Mesendoderm (in vitro differentiated cells): Measurements from ENCODE around the gene ECD.

Experiments
- DNase-seq: peaks from one replicate; pipeline ENCODE4 v3.0.0; 2013
- H2AK5ac ChIP-seq: 2 replicates; pipeline ENCODE4 v1.6.1; 2013; ENCODE audit warnings: low read length, inconsistent platforms
- H2BK120ac ChIP-seq: 2 replicates; pipeline ENCODE4 v1.6.1; 2013; ENCODE audit warnings: low read depth, mild to moderate bottlenecking, low read length, moderate library complexity, mixed read lengths
- H2BK15ac ChIP-seq: replicated peaks from 2 replicates; pipeline ENCODE4 v1.6.1; 2013; ENCODE audit warnings: low read depth, mild to moderate bottlenecking, moderate library complexity
- H2BK5ac ChIP-seq: 2 replicates; pipeline ENCODE4 v1.6.1; 2013; ENCODE audit warnings: low read length, inconsistent platforms
- H3K18ac ChIP-seq: 2 replicates; pipeline ENCODE4 v1.6.1; 2013; ENCODE audit warnings: mild to moderate bottlenecking, low read length, mixed read lengths
- H3K23ac ChIP-seq: one replicate; pipeline ENCODE4 v1.6.1; 2013; ENCODE audit warnings: low read length
- H3K27ac ChIP-seq: 2 replicates; pipeline ENCODE4 v1.5.1; 2013; ENCODE audit warnings: low read depth, mild to moderate bottlenecking, inconsistent platforms, low read length, moderate library complexity
- H3K27me3 ChIP-seq: 2 replicates; pipeline ENCODE4 v1.6.1; 2013; ENCODE audit warnings: low read length, control low read depth, mild to moderate bottlenecking, inconsistent platforms; ENCODE audit not compliant: insufficient read depth, poor library complexity
- H3K36me3 ChIP-seq: 2 replicates; pipeline ENCODE4 v1.6.1; 2013; ENCODE audit warnings: low read length, inconsistent platforms; ENCODE audit not compliant: control insufficient read depth, insufficient read depth
- H3K4ac ChIP-seq: one replicate; pipeline ENCODE4 v1.6.1; 2013; ENCODE audit warnings: low read depth, mild to moderate bottlenecking, low read length, moderate library complexity
- H3K4me1 ChIP-seq: 2 replicates; pipeline ENCODE4 v1.6.1; 2013; ENCODE audit warnings: low read depth, low read length, inconsistent platforms; ENCODE audit not compliant: control insufficient read depth
- H3K4me2 ChIP-seq: 2 replicates; pipeline ENCODE4 v1.6.1; 2013; ENCODE audit warnings: low read length
- H3K4me3 ChIP-seq: 2 replicates; pipeline ENCODE4 v1.5.1; 2013; ENCODE audit warnings: mild to moderate bottlenecking, low read length
- H3K56ac ChIP-seq: one replicate; pipeline ENCODE4 v1.6.1; 2013; ENCODE audit warnings: low read length
- H3K79me1 ChIP-seq: 2 replicates; pipeline ENCODE4 v1.6.1; 2013; ENCODE audit warnings: low read length, inconsistent platforms
- H3K79me2 ChIP-seq: 2 replicates; pipeline ENCODE4 v1.6.1; 2013; ENCODE audit warnings: mild to moderate bottlenecking, low read length; ENCODE audit not compliant: control insufficient read depth, insufficient read depth
- H3K9ac ChIP-seq: 2 replicates; pipeline ENCODE4 v1.6.1; 2013; ENCODE audit warnings: low read length, inconsistent platforms
- H4K5ac ChIP-seq: one replicate; pipeline ENCODE4 v1.6.1; 2013; ENCODE audit warnings: low read length
- H4K8ac ChIP-seq: one replicate; pipeline ENCODE4 v1.6.1; 2013; ENCODE audit warnings: low read depth, mild to moderate bottlenecking, control low read depth, low read length, moderate library complexity
- WGBS: extraction: QIAGEN DNeasy Blood & Tissue Kit; methylation state at CpG from one replicate; pipeline ENCODE4 v1.1.7; 2013; ENCODE audit warnings: low lambda C conversion rate, missing lambda C conversion rate; ENCODE audit not compliant: insufficient coverage; ENCODE audit errors: extremely low coverage; 5-methylcytosine and 5-hydroxymethylcytosine counted together

Gene ECD

DNA sequence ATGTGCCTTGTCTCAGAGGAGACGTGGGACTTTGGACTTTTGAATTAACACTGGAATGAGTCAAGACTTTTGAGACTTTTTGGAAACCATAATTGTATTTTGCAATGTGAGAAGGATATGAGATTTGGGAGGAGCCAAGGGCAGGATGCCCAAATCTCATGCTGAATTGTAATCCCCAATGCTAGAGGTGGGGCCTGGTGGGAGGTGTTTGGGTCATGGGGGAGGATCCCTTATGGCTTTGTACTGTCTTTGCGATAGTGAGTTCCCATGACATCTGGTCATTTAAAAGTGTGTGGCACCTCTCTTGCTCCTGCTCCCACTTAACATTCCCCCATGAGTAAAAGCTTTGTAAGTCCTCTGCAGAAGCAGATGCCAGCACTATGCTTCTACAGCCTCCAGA lies 40.1 kb upstream of the ECD start:
- Histone ChIP-seq H3K56ac (no peak overlapping the region), H3K36me3 (no peaks in the 10 kb centered on the region), H3K79me2 (no peaks in the 10 kb centered on the region), H2BK15ac (no peak overlapping the region), H3K9ac (no peak overlapping the region), H3K27me3 (no peaks in the 10 kb centered on the region), H2BK5ac (no peak overlapping the region), H3K27ac (no peak overlapping the region), H3K79me1 (no peaks in the 10 kb centered on the region), H3K23ac (no peak overlapping the region), H2BK120ac (no peak overlapping the region), H3K4me3 (no peak overlapping the region), H3K4ac (no peak overlapping the region), H3K4me1 (no peaks in the 10 kb centered on the region), H2AK5ac (no peak overlapping the region), H3K4me2 (no peak overlapping the region), H4K8ac (no peak overlapping the region), H3K18ac (no peak overlapping the region), H4K5ac (no peak overlapping the region)
- DNase-seq = no peak
- WGBS = no CpG with 5 or more reads among the region's 2 CpGs

DNA sequence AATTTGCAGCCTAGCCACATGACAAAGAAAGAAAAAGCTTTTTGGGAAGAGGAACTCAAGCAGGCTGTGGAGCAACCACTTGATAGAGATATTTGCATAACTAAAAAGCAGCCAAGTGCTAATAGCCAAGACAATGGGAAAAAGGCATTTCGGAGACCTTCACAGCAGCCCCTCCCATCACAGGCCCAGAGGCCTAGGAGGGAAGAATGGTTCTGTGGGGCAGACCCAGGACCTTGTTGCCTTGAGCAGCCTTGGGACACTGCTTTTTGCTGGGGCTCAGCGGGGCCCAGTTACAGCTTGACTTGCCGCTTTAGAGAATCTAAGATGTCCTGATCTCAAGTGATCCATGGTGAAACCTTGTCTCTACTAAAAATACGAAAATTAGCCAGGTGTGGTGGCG lies 38.6 kb upstream of the ECD start:
- H3K79me1 ChIP-seq = no peaks in the 10 kb centered on the region
- no peak overlapping the region for H2BK15ac ChIP-seq
- no peak overlapping the region for H2BK120ac ChIP-seq
- WGBS = no CpG with 5 or more reads among the region's 5 CpGs
- H4K5ac ChIP-seq = no peak overlapping the region
- no peak overlapping the region for H3K4ac ChIP-seq
- no peak overlapping the region for H3K18ac ChIP-seq
- no peak overlapping the region for H3K27ac ChIP-seq
- no peaks in the 10 kb centered on the region for H3K27me3 ChIP-seq
- no peaks in the 10 kb centered on the region for H3K79me2 ChIP-seq
- H3K4me1 ChIP-seq = no peaks in the 10 kb centered on the region
- no peak overlapping the region for H3K9ac ChIP-seq
- no peak overlapping the region for H3K23ac ChIP-seq
- no peak overlapping the region for H2BK5ac ChIP-seq
- no peak overlapping the region for H3K4me2 ChIP-seq
- no peak overlapping the region for H3K4me3 ChIP-seq
- H3K56ac ChIP-seq = no peak overlapping the region
- DNase-seq = no peak
- H4K8ac ChIP-seq = no peak overlapping the region
- no peak overlapping the region for H2AK5ac ChIP-seq
- no peaks in the 10 kb centered on the region for H3K36me3 ChIP-seq

DNA sequence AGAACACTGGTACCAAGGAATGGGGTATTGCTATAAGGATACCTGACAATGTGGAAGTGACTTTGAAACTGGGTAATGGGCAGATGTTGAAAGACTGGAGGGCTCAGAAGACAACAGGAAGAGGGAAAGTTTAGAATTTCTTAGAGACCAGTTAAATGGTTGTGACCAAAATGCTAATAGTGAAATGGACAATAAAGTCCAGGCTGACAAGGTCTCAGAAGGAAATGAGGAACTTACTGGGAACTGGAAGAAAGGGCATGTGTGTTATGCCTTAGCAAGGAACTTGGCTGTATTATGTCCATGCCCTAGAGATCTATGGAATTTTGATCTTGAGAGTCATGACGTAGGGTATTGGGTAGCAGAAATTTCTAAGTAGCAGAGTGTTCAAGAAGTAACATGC lies 38.1 kb upstream of the ECD start:
- H2BK120ac ChIP-seq = no peak overlapping the region
- H3K4me2 ChIP-seq = no peak overlapping the region
- no peak overlapping the region for H2BK5ac ChIP-seq
- no peaks in the 10 kb centered on the region for H3K79me1 ChIP-seq
- H3K79me2 ChIP-seq = no peaks in the 10 kb centered on the region
- no peak overlapping the region for H3K56ac ChIP-seq
- no peak overlapping the region for H4K8ac ChIP-seq
- no peaks in the 10 kb centered on the region for H3K4me1 ChIP-seq
- H3K27ac ChIP-seq = no peak overlapping the region
- no peak overlapping the region for H3K4ac ChIP-seq
- H3K27me3 ChIP-seq = no peaks in the 10 kb centered on the region
- H3K18ac ChIP-seq = no peak overlapping the region
- no peak overlapping the region for H3K23ac ChIP-seq
- H2AK5ac ChIP-seq = no peak overlapping the region
- WGBS = no CpG with 5 or more reads among the region's 1 CpG
- no peak overlapping the region for H3K4me3 ChIP-seq
- DNase-seq = no peak
- no peak overlapping the region for H4K5ac ChIP-seq
- H3K9ac ChIP-seq = no peak overlapping the region
- H3K36me3 ChIP-seq = no peaks in the 10 kb centered on the region
- H2BK15ac ChIP-seq = no peak overlapping the region

DNA sequence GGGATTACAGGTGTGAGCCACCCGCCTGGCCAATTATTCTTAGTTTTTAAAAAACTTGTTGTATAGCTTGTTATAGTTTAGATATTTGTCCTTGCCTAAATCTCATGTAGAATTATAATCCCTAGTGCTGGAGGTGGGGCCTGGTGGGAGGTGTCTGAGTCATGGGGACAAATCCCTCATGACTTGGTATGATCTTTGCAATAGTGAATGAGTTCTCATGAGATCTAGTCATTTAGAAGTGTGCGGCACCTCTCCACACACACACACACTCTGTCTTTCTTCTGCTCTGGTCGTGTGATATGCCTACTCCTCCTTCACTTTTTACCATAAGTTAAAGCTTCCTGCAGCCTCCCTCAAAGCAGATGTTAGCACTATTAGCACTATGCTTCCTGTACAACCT lies 37.3 kb upstream of the ECD start:
- Histone ChIP-seq H4K8ac (no peak overlapping the region), H3K36me3 (no peaks in the 10 kb centered on the region), H2AK5ac (no peak overlapping the region)

DNA sequence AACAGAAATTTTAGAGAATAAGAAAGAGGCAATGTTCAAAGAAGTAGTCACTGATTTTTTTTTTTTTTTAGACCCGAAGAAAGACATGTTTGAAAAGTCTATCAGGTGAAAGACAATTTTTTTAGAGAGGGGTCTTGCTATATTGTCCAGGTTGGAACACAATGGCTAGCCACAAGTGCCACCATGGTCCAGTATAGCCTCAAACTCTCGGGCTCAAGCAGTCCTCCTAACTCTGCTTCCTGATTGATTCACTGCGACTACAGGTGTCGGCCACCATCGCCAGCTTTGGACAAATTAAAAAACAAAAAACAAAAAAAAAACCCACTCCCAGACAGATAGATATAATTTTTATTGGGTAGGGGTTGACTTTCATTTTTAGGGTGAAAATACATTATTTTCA lies 22.4 kb upstream of the ECD start:
- H4K5ac ChIP-seq = no peak overlapping the region
- H3K79me2 ChIP-seq = no peaks in the 10 kb centered on the region
- no peak overlapping the region for H3K4me2 ChIP-seq
- no peak overlapping the region for H3K27ac ChIP-seq
- H3K56ac ChIP-seq = no peak overlapping the region
- no peak overlapping the region for H2BK5ac ChIP-seq
- no peak overlapping the region for H3K18ac ChIP-seq
- no peaks in the 10 kb centered on the region for H3K79me1 ChIP-seq
- no peaks in the 10 kb centered on the region for H3K36me3 ChIP-seq
- no peak for DNase-seq
- H2BK15ac ChIP-seq = no peak overlapping the region
- H3K23ac ChIP-seq = no peak overlapping the region
- no peak overlapping the region for H2AK5ac ChIP-seq
- no CpG with 5 or more reads among the region's 5 CpGs for WGBS
- H2BK120ac ChIP-seq = no peak overlapping the region
- H3K4me3 ChIP-seq = no peak overlapping the region
- no peak overlapping the region for H4K8ac ChIP-seq
- H3K4ac ChIP-seq = no peak overlapping the region
- no peaks in the 10 kb centered on the region for H3K27me3 ChIP-seq
- H3K4me1 ChIP-seq = no peaks in the 10 kb centered on the region
- no peak overlapping the region for H3K9ac ChIP-seq

More for the DNA sequence above, 37.3 kb upstream of the ECD start:
- no peak for DNase-seq
- Histone ChIP-seq H3K23ac (no peak overlapping the region), H3K56ac (no peak overlapping the region), H4K5ac (no peak overlapping the region), H3K18ac (no peak overlapping the region), H3K79me2 (no peaks in the 10 kb centered on the region), H2BK5ac (no peak overlapping the region), H3K79me1 (no peaks in the 10 kb centered on the region), H3K27me3 (no peaks in the 10 kb centered on the region), H3K4me2 (no peak overlapping the region), H2BK120ac (no peak overlapping the region), H3K4ac (no peak overlapping the region), H2BK15ac (no peak overlapping the region), H3K9ac (no peak overlapping the region), H3K4me3 (no peak overlapping the region), H3K4me1 (no peaks in the 10 kb centered on the region), H3K27ac (no peak overlapping the region)
- WGBS = no CpG with 5 or more reads among the region's 3 CpGs

DNA sequence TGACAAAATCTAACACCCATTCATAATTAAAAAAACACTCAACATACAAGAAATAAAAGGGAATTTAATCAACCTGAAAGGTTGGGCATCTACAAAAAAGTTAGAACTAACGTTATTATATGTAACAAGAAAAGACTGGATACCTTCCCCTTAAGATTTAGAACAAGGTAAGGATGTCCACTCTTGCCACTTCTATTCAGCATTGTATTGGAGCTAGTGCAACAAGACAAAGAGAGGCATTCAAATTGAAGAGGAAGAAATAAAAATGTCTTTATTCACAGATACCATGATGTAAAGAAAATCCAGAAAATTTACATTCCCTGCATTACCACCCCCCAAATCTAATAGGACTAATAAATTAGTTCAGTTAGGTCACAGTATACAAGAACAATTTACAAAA lies 18.5 kb upstream of the ECD start:
- WGBS = no CpG with 5 or more reads among the region's 1 CpG
- no peak overlapping the region for H3K27ac ChIP-seq

More for the DNA sequence above, 18.5 kb upstream of the ECD start:
- Histone ChIP-seq H2BK5ac (no peak overlapping the region), H2BK15ac (no peak overlapping the region), H2BK120ac (no peak overlapping the region), H3K79me2 (no peaks in the 10 kb centered on the region), H3K18ac (no peak overlapping the region), H3K36me3 (no peaks in the 10 kb centered on the region), H4K8ac (no peak overlapping the region), H3K4me3 (no peak overlapping the region), H4K5ac (no peak overlapping the region), H3K79me1 (no peaks in the 10 kb centered on the region), H3K9ac (no peak overlapping the region), H3K4me1 (no peaks in the 10 kb centered on the region), H3K27me3 (no peaks in the 10 kb centered on the region), H3K4ac (no peak overlapping the region), H3K4me2 (no peak overlapping the region), H3K56ac (no peak overlapping the region), H3K23ac (no peak overlapping the region), H2AK5ac (no peak overlapping the region)
- DNase-seq = no peak
